NCI-H2171 treated with DMSO at 0.1 percent for 48 hours (cell line): Measurements from ENCODE around the gene CEP63.
"Not testable (repeated sequence)": the region's sequence is repeated elsewhere in the genome, so short reads cannot be mapped to it uniquely, and the experiment has no call there.

Experiments
- DNase-seq: peaks from one replicate; lab custom pipeline; 2025; lab: John Stamatoyannopoulos, UW

CEP63 gene

GRCh38 chr3:134517791-134518190 lies 31.9 kb downstream of the CEP63 start:
- DNase-seq: no peak

- DNase-seq: no peak
These were observed 36.7 kb downstream of the CEP63 start for GRCh38 chr3:134522541-134522940.

GRCh38 chr3:134525293-134525692 lies 39.4 kb downstream of the CEP63 start:
- DNase-seq: no peak

GRCh38 chr3:134526319-134526718 lies 40.5 kb downstream of the CEP63 start:
- no peak for DNase-seq

- DNase-seq: no peak
These were observed 41.2 kb downstream of the CEP63 start for GRCh38 chr3:134527037-134527436.

GRCh38 chr3:134527538-134528186 lies 41.8 kb downstream of the CEP63 start:
- DNase-seq: no peak

- no peak for DNase-seq
These were observed 47.6 kb downstream of the CEP63 start for GRCh38 chr3:134533493-134533892.

GRCh38 chr3:134535186-134535970 lies 49.5 kb downstream of the CEP63 start:
- no peak for DNase-seq

GRCh38 chr3:134536781-134537180 lies 50.9 kb downstream of the CEP63 start:
- no peak for DNase-seq

- DNase-seq: no peak
These were observed 56.6 kb downstream of the CEP63 start for GRCh38 chr3:134542287-134542958.

GRCh38 chr3:134543113-134543512 lies 57.3 kb downstream of the CEP63 start:
- DNase-seq: no peak

GRCh38 chr3:134544316-134544715 lies 58.5 kb downstream of the CEP63 start:
- DNase-seq: no peak

- DNase-seq: not testable (repeated sequence)
These were observed 58.9 kb downstream of the CEP63 start for GRCh38 chr3:134544783-134545182.

GRCh38 chr3:134545818-134546217 lies 60.0 kb downstream of the CEP63 start:
- no peak for DNase-seq

- DNase-seq: no peak
These were observed 66.9 kb downstream of the CEP63 start for GRCh38 chr3:134552784-134553183.

- DNase-seq: no peak
These were observed 73.7 kb downstream of the CEP63 start for GRCh38 chr3:134559591-134559990.

GRCh38 chr3:134562055-134562454 lies 76.2 kb downstream of the CEP63 start:
- no peak for DNase-seq

GRCh38 chr3:134563601-134564000 lies 77.7 kb downstream of the CEP63 start:
- DNase-seq: no peak

- no peak for DNase-seq
These were observed 79.1 kb downstream of the CEP63 start for GRCh38 chr3:134564991-134565390.

GRCh38 chr3:134567605-134568004 lies 81.7 kb downstream of the CEP63 start:
- DNase-seq: no peak

- DNase-seq: no peak
These were observed 82.9 kb downstream of the CEP63 start for GRCh38 chr3:134568790-134569189.

- not testable (repeated sequence) for DNase-seq
These were observed 84.0 kb downstream of the CEP63 start for GRCh38 chr3:134569899-134570298.

GRCh38 chr3:134576426-134576825 lies 90.6 kb downstream of the CEP63 start:
- DNase-seq: no peak
